HFF-Myc (cell line): ENCODE results near the gene CDH4.

ENCODE experiments used
- DNase-seq: peaks from one replicate; pipeline ENCODE4 v3.0.0-alpha.2; 2011; ENCODE audit warnings: low read depth; ENCODE audit errors: extremely low read depth
- H3K4me3 ChIP-seq: replicated peaks from 2 replicates; pipeline ENCODE4 v1.5.1; 2011; ENCODE audit warnings: low read depth, mild to moderate bottlenecking, control low read depth, low read length
- TF ChIP-seq, protein P1 (sequence below): IDR thresholded peaks from 2 replicates; pipeline ENCODE4 v1.5.1; 2012; ENCODE audit warnings: mild to moderate bottlenecking, low read depth, low read length, control low read depth; ENCODE audit errors: missing control alignments

The CDH4 gene

DNA sequence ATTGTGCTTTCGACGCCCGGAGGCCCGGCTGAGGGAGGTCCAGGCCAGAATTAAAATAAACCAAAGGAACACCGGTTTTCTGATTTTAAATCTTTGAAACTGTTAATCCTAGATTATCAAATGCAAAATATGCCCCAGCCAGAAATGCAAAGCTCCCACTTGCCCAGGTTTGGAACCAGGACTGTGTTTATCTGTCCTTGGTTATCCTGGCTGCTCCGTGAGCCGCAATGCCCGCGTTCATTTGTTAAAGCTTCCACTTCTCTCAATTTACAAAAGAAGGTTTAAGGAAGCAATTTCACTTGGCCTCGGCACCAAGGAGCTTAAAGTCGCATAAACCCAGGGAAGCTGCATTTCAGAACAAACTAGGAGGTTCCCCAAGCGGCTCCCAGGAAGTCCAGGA is 563.6 kb downstream of the CDH4 start:
- DNase-seq, result no peak
- no peak overlapping the region for H3K4me3 ChIP-seq
- TF ChIP-seq, protein P1, sequence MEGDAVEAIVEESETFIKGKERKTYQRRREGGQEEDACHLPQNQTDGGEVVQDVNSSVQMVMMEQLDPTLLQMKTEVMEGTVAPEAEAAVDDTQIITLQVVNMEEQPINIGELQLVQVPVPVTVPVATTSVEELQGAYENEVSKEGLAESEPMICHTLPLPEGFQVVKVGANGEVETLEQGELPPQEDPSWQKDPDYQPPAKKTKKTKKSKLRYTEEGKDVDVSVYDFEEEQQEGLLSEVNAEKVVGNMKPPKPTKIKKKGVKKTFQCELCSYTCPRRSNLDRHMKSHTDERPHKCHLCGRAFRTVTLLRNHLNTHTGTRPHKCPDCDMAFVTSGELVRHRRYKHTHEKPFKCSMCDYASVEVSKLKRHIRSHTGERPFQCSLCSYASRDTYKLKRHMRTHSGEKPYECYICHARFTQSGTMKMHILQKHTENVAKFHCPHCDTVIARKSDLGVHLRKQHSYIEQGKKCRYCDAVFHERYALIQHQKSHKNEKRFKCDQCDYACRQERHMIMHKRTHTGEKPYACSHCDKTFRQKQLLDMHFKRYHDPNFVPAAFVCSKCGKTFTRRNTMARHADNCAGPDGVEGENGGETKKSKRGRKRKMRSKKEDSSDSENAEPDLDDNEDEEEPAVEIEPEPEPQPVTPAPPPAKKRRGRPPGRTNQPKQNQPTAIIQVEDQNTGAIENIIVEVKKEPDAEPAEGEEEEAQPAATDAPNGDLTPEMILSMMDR, result no peak

- TF ChIP-seq, protein P1, result no peak
- no peak overlapping the region for H3K4me3 ChIP-seq
- DNase-seq, result no peak
Measured at GRCh38 chr20:61816606-61817460, 564.8 kb downstream of the CDH4 start.

DNA sequence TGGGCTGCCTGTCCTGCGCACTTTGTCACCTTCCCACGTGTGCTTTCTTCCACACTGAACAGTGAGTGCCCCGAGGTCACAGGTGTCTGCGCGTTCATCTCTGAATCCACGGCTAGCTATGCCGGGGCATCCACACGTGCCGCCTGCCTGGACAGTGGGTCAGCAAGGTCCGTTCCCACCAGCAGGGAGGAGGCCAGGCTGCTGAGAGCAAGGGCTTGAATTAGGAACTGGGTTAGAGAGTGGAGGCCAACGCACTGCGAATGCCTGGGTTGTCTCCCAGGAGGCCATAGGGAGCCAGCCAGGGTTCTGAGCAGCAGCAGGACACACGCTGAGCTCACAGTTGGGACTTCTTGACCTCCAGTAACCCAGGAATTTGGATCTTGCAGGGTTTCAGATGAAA is 565.5 kb downstream of the CDH4 start:
- DNase-seq, result no peak
- TF ChIP-seq, protein P1, result no peak
- no peak overlapping the region for H3K4me3 ChIP-seq

DNA sequence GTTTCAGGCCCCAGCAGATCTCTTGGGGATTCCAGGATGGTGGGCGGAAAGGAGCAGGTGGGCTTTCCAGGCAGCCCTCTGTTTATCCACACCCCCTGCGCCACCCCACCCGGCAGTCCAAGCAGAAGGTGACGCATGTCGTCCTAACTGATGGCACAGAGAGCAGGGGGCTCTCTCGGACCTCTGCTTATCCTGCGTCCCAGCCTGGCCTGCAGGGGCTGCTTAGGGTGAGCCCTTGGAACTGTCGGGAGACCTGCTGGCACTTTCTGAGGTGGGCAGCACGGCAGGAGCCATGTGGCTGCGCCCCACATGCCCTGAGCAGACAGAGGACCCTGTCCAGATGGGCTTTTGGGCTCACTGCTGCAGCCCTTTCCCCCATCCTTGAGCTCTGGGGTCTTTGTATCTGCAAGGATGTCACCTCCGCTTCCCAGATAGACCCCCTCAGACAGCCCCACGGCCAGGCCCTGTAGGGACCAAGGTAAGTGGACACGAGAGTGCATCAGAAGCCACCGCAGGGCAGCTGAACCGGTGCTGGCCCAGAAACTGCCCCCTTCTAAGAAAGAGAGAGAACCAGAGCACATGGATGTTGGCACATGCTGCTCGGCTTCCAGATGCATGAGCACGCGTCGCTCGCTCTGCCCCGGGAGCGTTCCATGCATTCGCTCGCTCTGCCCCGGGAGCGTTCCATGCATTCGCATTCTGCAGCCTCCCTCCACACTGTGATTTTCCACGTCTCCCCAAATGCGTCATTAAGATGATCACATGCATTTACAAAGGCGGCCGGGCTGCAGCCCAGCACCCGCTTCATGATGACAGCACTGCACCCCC is 566.9 kb downstream of the CDH4 start:
- DNase-seq, result no peak
- TF ChIP-seq, protein P1, result no peak
- H3K4me3 ChIP-seq, result no peak overlapping the region

GRCh38 chr20:61819574-61819846 is 567.4 kb downstream of the CDH4 start:
- DNase-seq, result no peak
- TF ChIP-seq, protein P1, result no peak
- H3K4me3 ChIP-seq, result no peak overlapping the region

DNA sequence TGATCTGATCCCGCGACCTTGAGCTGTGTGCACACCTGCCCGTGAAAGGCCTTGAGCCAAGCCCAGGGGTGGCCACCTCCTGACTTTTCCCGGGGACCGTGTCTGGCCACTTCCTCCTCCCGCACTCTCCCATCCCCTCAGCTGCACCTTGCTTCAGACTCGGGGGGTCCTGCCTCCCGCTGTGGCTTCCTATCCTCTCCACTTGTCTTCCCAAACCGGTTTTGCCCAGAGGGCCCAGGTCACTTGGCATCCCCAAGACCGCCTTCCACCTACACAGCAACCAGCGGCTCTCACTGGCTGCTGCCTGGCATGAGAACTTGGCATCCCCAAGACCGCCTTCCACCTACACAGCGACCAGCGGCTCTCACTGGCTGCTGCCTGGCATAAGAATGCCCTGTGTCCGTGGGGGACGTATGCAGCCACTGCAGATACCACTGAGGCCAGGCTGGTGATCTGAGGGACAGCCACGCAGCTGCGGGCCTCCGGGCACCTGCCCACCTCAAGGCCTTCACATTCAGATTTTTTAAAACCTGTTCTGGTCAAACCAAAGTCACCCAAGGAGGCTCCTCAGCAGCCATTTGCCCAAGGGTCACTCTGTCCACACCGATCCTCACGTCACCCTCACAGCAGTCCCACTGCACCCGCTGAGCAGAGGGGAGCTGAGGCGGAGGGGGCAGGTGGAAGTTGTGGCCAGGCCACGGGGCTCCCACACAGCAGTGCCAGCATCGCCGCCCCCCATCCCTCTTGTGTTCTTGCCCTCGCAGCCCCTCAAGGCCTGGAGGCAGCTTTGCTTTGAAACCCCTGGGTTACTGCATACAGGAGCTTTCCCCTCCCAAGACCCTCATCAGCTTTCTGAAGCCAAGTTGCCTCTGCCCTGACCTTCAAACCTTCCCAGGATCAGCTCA is 568.1 kb downstream of the CDH4 start:
- TF ChIP-seq, protein P1, result no peak
- H3K4me3 ChIP-seq, result no peak overlapping the region
- DNase-seq, result no peak
